DOHH2 (cell line): ENCODE measurements around the gene NCAPD2.

Experiments used
- H3F3A ChIP-seq: fragments of 200-600 bp; sonication (generic), shearing (Covaris generic); 2 replicates; pipeline ENCODE4 v1.6.0; 2016; ENCODE audit warnings: antibody characterized with exemption, mild to moderate bottlenecking; ENCODE audit not compliant: control insufficient read depth, insufficient read depth
- H3K27ac ChIP-seq: fragments of 200-600 bp; sonication (generic); 2 replicates; pipeline ENCODE4 v1.5.1; 2014; ENCODE audit warnings: low read depth, mild to moderate bottlenecking, low read length, moderate library complexity
- H3K27me3 ChIP-seq: fragments of 200-600 bp; sonication (generic); 2 replicates; pipeline ENCODE4 v1.6.1; 2014; ENCODE audit warnings: mild to moderate bottlenecking, low read length, mixed read lengths; ENCODE audit not compliant: control insufficient read depth
- H3K36me3 ChIP-seq: fragments of 200-600 bp; sonication (generic); 2 replicates; pipeline ENCODE4 v1.6.1; 2014; ENCODE audit warnings: mild to moderate bottlenecking, low read length, moderate library complexity, mixed read lengths; ENCODE audit not compliant: control insufficient read depth
- H3K4me1 ChIP-seq: fragments of 200-600 bp; sonication (generic); 2 replicates; pipeline ENCODE4 v1.6.1; 2014; ENCODE audit warnings: mild to moderate bottlenecking, low read length, mixed read lengths; ENCODE audit not compliant: control insufficient read depth
- H3K4me2 ChIP-seq: fragments of 200-600 bp; sonication (generic); 2 replicates; pipeline ENCODE4 v1.6.0; 2014; ENCODE audit warnings: mild to moderate bottlenecking, low read length, moderate library complexity
- H3K4me3 ChIP-seq: fragments of 200-600 bp; sonication (generic); 2 replicates; pipeline ENCODE4 v1.5.1; 2014; ENCODE audit warnings: mild to moderate bottlenecking, low read length, mixed read lengths
- H3K79me2 ChIP-seq: fragments of 200-600 bp; sonication (generic); 2 replicates; pipeline ENCODE4 v1.6.1; 2014; ENCODE audit warnings: mild to moderate bottlenecking, low read length, mixed read lengths; ENCODE audit not compliant: control insufficient read depth
- H3K9me2 ChIP-seq: fragments of 200-600 bp; sonication (generic); replicated peaks from 2 replicates; pipeline ENCODE4 v1.6.1; 2014; ENCODE audit warnings: mild to moderate bottlenecking, low read length, mixed read lengths; ENCODE audit not compliant: control insufficient read depth
- H3K9me3 ChIP-seq: fragments of 200-600 bp; sonication (generic); 2 replicates; pipeline ENCODE4 v1.6.1; 2014; ENCODE audit warnings: antibody characterized with exemption, low read length, mixed read lengths; ENCODE audit not compliant: control insufficient read depth, insufficient read depth
- H4K20me1 ChIP-seq: fragments of 200-600 bp; sonication (generic); 2 replicates; pipeline ENCODE4 v1.6.0; 2014; ENCODE audit warnings: low read depth, mild to moderate bottlenecking, antibody characterized with exemption, low read length, moderate library complexity; ENCODE audit not compliant: control insufficient read depth, insufficient read depth
- EZH2phosphoT487 ChIP-seq: fragments of 200-600 bp; sonication (generic); IDR thresholded peaks from 2 replicates; pipeline ENCODE4 v1.6.1; 2017; ENCODE audit warnings: borderline replicate concordance, mild to moderate bottlenecking, antibody characterized with exemption, low read length, moderate library complexity, mixed read lengths
- TF ChIP-seq, protein P1 (sequence below): fragments of 200-600 bp; sonication (generic); IDR thresholded peaks from one replicate; pipeline ENCODE4 v1.5.1; 2014; ENCODE audit warnings: antibody characterized with exemption, mild to moderate bottlenecking, low read depth, low read length; ENCODE audit not compliant: poor library complexity, severe bottlenecking

NCAPD2 gene

DNA sequence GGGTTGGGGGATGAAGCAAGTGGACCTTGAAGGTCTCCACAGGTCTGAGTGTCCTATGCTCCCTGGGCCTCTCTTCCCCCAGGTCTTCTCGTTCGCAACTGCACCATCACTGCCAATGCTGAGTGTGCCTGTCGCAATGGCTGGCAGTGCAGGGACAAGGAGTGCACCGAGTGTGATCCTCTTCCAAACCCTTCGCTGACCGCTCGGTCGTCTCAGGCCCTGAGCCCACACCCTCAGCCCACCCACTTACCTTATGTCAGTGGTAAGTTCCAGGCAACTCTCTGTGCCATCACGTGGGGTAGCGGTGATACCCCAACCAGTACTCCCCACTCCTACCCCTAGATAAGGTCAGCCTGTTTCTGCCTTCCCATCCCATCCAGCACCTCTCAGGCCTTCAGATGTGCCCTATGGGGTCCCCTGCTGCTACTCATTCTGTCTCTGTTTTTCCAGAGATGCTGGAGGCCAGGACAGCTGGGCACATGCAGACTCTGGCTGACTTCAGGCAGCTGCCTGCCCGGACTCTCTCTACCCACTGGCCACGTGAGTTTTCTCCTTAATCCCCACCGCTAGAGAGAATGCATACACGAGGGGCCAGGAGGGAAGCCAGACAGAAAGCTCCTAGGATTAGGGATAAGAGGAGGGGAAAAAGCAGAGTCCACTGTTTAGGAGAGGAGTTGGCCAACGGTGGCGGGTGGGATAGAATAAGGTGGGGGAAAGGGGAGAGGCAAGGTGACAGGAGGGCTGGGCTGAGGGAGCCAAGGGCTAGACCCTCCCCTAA lies 43.6 kb upstream of the NCAPD2 start:
- Histone ChIP-seq H3K79me2 (peaks cover 47% of the 10 kb centered on the region), H3K4me2 (peak overlapping the region; percentile 86), H3K36me3 (peaks cover 82% of the 10 kb centered on the region), H3K9me3 (no peaks in the 10 kb centered on the region), H4K20me1 (no peaks in the 10 kb centered on the region), H3K27ac (peak overlapping the region; percentile 80), H3F3A (peaks cover 37% of the 10 kb centered on the region), H3K9me2 (no peaks in the 10 kb centered on the region), H3K27me3 (no peaks in the 10 kb centered on the region), H3K4me1 (peaks cover 59% of the 10 kb centered on the region), H3K4me3 (peak overlapping the region; percentile 71)
- TF ChIP-seq EZH2phosphoT487 = no peak
- TF ChIP-seq, protein P1, sequence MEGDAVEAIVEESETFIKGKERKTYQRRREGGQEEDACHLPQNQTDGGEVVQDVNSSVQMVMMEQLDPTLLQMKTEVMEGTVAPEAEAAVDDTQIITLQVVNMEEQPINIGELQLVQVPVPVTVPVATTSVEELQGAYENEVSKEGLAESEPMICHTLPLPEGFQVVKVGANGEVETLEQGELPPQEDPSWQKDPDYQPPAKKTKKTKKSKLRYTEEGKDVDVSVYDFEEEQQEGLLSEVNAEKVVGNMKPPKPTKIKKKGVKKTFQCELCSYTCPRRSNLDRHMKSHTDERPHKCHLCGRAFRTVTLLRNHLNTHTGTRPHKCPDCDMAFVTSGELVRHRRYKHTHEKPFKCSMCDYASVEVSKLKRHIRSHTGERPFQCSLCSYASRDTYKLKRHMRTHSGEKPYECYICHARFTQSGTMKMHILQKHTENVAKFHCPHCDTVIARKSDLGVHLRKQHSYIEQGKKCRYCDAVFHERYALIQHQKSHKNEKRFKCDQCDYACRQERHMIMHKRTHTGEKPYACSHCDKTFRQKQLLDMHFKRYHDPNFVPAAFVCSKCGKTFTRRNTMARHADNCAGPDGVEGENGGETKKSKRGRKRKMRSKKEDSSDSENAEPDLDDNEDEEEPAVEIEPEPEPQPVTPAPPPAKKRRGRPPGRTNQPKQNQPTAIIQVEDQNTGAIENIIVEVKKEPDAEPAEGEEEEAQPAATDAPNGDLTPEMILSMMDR = no peak

DNA sequence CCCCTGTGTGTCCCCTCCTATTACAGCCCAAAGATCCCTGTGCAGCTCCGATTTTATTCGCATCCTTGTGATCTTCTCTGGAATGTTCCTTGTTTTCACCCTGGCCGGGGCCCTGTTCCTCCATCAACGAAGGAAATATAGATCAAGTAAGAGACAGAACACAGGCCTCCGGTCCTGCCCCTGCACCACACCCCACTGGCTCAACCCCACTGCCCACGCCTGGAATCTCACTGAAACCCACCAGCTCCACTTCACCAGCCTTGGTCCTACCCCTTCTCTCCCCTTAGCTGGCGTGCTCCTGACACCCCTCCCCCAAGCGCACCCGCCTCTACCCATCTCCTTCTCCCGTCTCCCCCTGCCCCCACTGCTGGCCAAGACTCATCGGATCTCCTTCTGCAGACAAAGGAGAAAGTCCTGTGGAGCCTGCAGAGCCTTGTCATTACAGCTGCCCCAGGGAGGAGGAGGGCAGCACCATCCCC lies 43.0 kb upstream of the NCAPD2 start:
- H3K27ac ChIP-seq = peak overlapping the region; percentile 80
- peaks cover 77% of the 10 kb centered on the region for H3K36me3 ChIP-seq
- H3K4me3 ChIP-seq = peak overlapping the region; percentile 71
- H4K20me1 ChIP-seq = no peaks in the 10 kb centered on the region
- no peak for TF ChIP-seq EZH2phosphoT487
- TF ChIP-seq, protein P1 = no peak
- peaks cover 35% of the 10 kb centered on the region for H3F3A ChIP-seq
- peaks cover 59% of the 10 kb centered on the region for H3K4me1 ChIP-seq
- no peaks in the 10 kb centered on the region for H3K9me2 ChIP-seq
- no peaks in the 10 kb centered on the region for H3K9me3 ChIP-seq
- peak overlapping the region; percentile 86 for H3K4me2 ChIP-seq
- H3K27me3 ChIP-seq = no peaks in the 10 kb centered on the region
- H3K79me2 ChIP-seq = peaks cover 41% of the 10 kb centered on the region

DNA sequence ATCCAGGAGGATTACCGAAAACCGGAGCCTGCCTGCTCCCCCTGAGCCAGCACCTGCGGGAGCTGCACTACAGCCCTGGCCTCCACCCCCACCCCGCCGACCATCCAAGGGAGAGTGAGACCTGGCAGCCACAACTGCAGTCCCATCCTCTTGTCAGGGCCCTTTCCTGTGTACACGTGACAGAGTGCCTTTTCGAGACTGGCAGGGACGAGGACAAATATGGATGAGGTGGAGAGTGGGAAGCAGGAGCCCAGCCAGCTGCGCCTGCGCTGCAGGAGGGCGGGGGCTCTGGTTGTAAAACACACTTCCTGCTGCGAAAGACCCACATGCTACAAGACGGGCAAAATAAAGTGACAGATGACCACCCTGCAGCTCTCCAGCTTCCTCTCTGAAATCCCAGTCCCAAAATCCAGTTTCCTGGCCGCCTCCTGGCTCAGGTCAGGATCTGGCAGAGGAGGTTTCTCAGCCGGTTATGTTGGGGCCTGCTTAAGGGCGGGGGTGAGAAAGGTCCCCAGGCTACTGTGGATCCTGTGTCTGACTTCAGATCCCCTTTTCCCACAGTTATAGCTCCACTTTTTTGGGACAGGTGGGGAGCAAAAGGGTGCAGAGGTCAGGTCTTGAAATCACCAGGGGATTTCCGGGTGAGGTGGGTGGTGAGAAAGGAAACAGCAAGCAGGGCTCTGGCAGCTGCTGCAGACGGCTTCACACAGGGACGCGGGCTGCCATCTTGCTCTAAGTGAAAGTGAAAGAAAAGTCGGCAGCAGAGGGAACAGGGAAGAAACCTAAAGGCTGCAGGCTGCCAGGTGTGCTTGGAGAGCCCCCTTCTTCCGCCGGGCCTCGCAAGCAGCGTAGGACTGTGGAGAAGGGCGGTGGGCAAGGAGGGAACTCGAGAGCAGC lies 42.3 kb upstream of the NCAPD2 start, which contains the start of gene TAPBPL:
Gene TAPBPL, plus strand, starts transcription at position 695 of the 897 bp plus-strand sequence. CDS start 207 bp downstream, outside the sequence.
- H3K4me1 ChIP-seq = peaks cover 53% of the 10 kb centered on the region

More for the DNA sequence above, 42.3 kb upstream of the NCAPD2 start, which contains the start of gene TAPBPL:
- H3K79me2 ChIP-seq = peaks cover 34% of the 10 kb centered on the region
- H3K4me2 ChIP-seq = peak within 1 kb of the TSS; percentile 86
- peaks cover 28% of the 10 kb centered on the region for H3F3A ChIP-seq
- peak within 1 kb of the TSS; percentile 71 for H3K4me3 ChIP-seq
- peaks cover 73% of the 10 kb centered on the region for H3K36me3 ChIP-seq
- H3K9me2 ChIP-seq = no peaks in the 10 kb centered on the region
- H3K9me3 ChIP-seq = no peaks in the 10 kb centered on the region
- H3K27me3 ChIP-seq = no peaks in the 10 kb centered on the region
- TF ChIP-seq, protein P1 = no peak
- TF ChIP-seq EZH2phosphoT487 = no peak
- H3K27ac ChIP-seq = peak within 1 kb of the TSS; percentile 80
- no peaks in the 10 kb centered on the region for H4K20me1 ChIP-seq
